Keratinocyte (primary cell): ENCODE data around the gene ALPI. TPM values are rescaled to one million over a fixed set of nuclear protein-coding genes. Genes with fewer than 3 reads are reported as not detected.

Source experiments
- DNase-seq: peaks from one replicate; pipeline ENCODE4 v3.0.0-alpha.2; 2011; ENCODE audit warnings: low read depth, missing footprints, low spot score
- FAIRE-seq: peaks from 2 replicates; lab custom pipeline; 2011; peaks lifted over from hg19 to GRCh38; lab: Jason Lieb, UNC
- H2AFZ ChIP-seq: 2 replicates; pipeline ENCODE4 v1.6.0; 2012; ENCODE audit warnings: low read length, control low read depth, inconsistent platforms; ENCODE audit not compliant: control insufficient read depth
- H3K27ac ChIP-seq: 2 replicates; pipeline ENCODE4 v1.5.1; 2011; ENCODE audit warnings: low read length; ENCODE audit not compliant: control insufficient read depth, insufficient read depth
- H3K27me3 ChIP-seq: 3 replicates; pipeline ENCODE4 v1.6.0; 2011; ENCODE audit warnings: low read length; ENCODE audit not compliant: control insufficient read depth, insufficient read depth; ENCODE audit errors: extremely low read depth
- H3K36me3 ChIP-seq, 2 experiments: 2 replicates in 1 of 2; 3 replicates in 1 of 2; pipeline ENCODE4 v1.5.1; 2011; ENCODE audit warnings: low read length in 2 of 2, mild to moderate bottlenecking in 1 of 2; ENCODE audit not compliant: control insufficient read depth in 2 of 2, insufficient read depth in 2 of 2; ENCODE audit errors: extremely low read depth in 1 of 2
- H3K4me1 ChIP-seq: 3 replicates; pipeline ENCODE4 v1.5.1; 2011; ENCODE audit warnings: low read length; ENCODE audit not compliant: control insufficient read depth, insufficient read depth; ENCODE audit errors: extremely low read depth
- H3K4me2 ChIP-seq: 3 replicates; pipeline ENCODE4 v1.6.0; 2011; ENCODE audit warnings: low read depth, low read length; ENCODE audit not compliant: control insufficient read depth, insufficient read depth; ENCODE audit errors: extremely low read depth
- H3K4me3 ChIP-seq, 3 experiments: fragments of 200-600 bp in 1 of 3; sonication (generic) in 1 of 3; 2 replicates in 2 of 3; 3 replicates in 1 of 3; pipeline ENCODE4 v1.5.1; 2011 to 2016; ENCODE audit warnings: low read length in 3 of 3, mild to moderate bottlenecking in 3 of 3, control low read depth in 2 of 3, inconsistent platforms in 1 of 3, low read depth in 1 of 3, mixed read lengths in 1 of 3, mixed run types in 1 of 3, moderate library complexity in 1 of 3; ENCODE audit not compliant: control insufficient read depth in 2 of 3, insufficient read depth in 2 of 3; ENCODE audit errors: extremely low read depth in 1 of 3
- H3K79me2 ChIP-seq: 2 replicates; pipeline ENCODE4 v1.6.0; 2012; ENCODE audit warnings: low read length; ENCODE audit not compliant: control insufficient read depth, insufficient read depth
- H3K9ac ChIP-seq: 3 replicates; pipeline ENCODE4 v1.6.0; 2011; ENCODE audit warnings: low read length; ENCODE audit not compliant: control insufficient read depth, insufficient read depth; ENCODE audit errors: extremely low read depth
- H3K9me1 ChIP-seq: 3 replicates; pipeline ENCODE4 v1.6.0; 2011; ENCODE audit warnings: low read length; ENCODE audit not compliant: control insufficient read depth, insufficient read depth; ENCODE audit errors: extremely low read depth
- H3K9me3 ChIP-seq: 2 replicates; pipeline ENCODE4 v1.5.1; 2012; ENCODE audit warnings: low read depth, low read length; ENCODE audit not compliant: control insufficient read depth
- H4K20me1 ChIP-seq: 3 replicates; pipeline ENCODE4 v1.6.0; 2011; ENCODE audit warnings: low read length; ENCODE audit not compliant: control insufficient read depth, insufficient read depth; ENCODE audit errors: extremely low read depth
- EZH2 ChIP-seq: IDR thresholded peaks from one replicate; pipeline ENCODE4 v1.6.1; 2012; ENCODE audit warnings: inconsistent platforms, mild to moderate bottlenecking, low read length, moderate library complexity
- dilution Hi-C: fragments of 300-500 bp; cut with MboI; formaldehyde crosslinking; loops from one replicate; pipeline ENCODE4 v1.7.0; 2020; ENCODE audit warnings: low sequenced_read_pairs; ENCODE audit not compliant: extremely low pct_ligation_motif_present
- polyA plus RNA-seq, 5 experiments: library from polyadenylated mRNA; depleted of rRNA in 3 of 5; stranded (reverse) in 3 of 5; stranded (forward) in 1 of 5; unstranded in 1 of 5; fragments of >200 nt; gene quantifications; 1 replicate in 1 of 5; 2 replicates in 3 of 5; 3 replicates in 1 of 5; pipeline versions ENCODE4 v1.2.1 to v1.2.3, GENCODE V29; 2011 to 2012; ENCODE audit warnings: missing spikeins in 2 of 5, low read depth in 1 of 5, low replicate concordance in 1 of 5
- TF ChIP-seq, protein P1 (sequence below), 3 experiments: IDR thresholded peaks in 1 of 3; conservative IDR thresholded peaks in 1 of 3; optimal IDR thresholded peaks in 1 of 3; 2 replicates in 2 of 3; 3 replicates in 1 of 3; pipeline versions ENCODE3 to v1.5.1; 2011; ENCODE audit warnings: low read length in 3 of 3, mild to moderate bottlenecking in 3 of 3, moderate library complexity in 2 of 3, control low read depth in 1 of 3, inconsistent platforms in 1 of 3; ENCODE audit not compliant: insufficient read depth in 2 of 3; ENCODE audit errors: extremely low read depth in 1 of 3

ALPI gene
- polyA plus RNA-seq, 1 donor (not counting 4 experiments of a cell fraction or from before 2014, with no cell fraction given): not detected

DNA sequence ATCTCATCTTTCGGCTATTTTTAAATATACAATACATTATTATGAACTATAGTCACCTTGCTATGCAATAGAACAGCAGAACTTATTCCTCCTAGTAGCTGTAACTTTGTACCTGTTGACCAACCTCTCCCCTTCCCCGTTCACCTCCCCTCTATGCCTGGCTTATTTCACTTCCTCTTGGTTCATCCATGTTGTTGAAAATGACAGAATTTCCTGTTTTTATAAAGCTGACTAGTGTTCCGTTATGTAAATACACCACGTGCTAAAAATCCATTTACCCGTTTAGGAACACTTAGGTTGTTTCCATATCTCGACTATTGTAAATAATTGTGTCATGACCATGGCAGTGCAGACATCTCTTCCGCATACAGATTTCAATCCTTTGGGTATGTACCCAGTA is 10.3 kb downstream of the ALPI start:
- dilution Hi-C loops: no loop called here
- FAIRE-seq: no peak

DNA sequence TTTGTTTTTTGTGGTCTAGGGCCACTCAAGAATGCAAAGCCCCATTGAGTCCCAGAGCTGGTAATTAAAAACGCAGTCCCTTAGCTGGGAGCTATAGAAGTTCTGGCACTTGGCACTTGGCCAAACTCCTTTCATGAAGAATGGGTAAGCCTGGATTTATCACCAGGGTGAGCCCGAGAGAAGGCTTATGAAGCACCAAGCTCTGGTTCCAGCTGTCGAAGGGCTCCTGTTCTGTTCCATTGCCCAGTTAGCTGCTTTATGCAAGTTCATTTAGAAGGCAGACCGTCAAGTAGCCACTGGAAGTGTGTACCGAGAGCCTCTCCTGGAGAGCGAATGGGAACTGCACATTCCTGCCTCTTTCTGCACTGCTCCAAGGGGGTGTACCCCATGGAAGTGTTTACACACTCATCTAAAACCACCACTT is 17.5 kb downstream of the ALPI start:
- Histone ChIP-seq H3K4me2 (no peak overlapping the region), H3K9me1 (no peaks in the 10 kb centered on the region), H3K9ac (no peak overlapping the region), H3K27me3 (peaks cover 24% of the 10 kb centered on the region), H3K4me1 (no peaks in the 10 kb centered on the region), H3K79me2 (no peaks in the 10 kb centered on the region), H3K9me3 (no peaks in the 10 kb centered on the region), H4K20me1 (no peaks in the 10 kb centered on the region), H3K36me3 (no peaks in the 10 kb centered on the region), H3K27ac (no peak overlapping the region), H3K4me3 (no peak overlapping the region), H2AFZ (no peak overlapping the region)
- dilution Hi-C loops: no loop called here
- FAIRE-seq (no peak), DNase-seq (no peak)
- TF ChIP-seq, protein P1, sequence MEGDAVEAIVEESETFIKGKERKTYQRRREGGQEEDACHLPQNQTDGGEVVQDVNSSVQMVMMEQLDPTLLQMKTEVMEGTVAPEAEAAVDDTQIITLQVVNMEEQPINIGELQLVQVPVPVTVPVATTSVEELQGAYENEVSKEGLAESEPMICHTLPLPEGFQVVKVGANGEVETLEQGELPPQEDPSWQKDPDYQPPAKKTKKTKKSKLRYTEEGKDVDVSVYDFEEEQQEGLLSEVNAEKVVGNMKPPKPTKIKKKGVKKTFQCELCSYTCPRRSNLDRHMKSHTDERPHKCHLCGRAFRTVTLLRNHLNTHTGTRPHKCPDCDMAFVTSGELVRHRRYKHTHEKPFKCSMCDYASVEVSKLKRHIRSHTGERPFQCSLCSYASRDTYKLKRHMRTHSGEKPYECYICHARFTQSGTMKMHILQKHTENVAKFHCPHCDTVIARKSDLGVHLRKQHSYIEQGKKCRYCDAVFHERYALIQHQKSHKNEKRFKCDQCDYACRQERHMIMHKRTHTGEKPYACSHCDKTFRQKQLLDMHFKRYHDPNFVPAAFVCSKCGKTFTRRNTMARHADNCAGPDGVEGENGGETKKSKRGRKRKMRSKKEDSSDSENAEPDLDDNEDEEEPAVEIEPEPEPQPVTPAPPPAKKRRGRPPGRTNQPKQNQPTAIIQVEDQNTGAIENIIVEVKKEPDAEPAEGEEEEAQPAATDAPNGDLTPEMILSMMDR (optimal IDR thresholded peaks at IDR 0.05 in 1 of 3, IDR thresholded peaks at IDR 0.05 in 1 of 3, conservative IDR thresholded peaks at IDR 0.05 in 1 of 3; ENCODE audit: extremely low read depth in 1 of 3, insufficient read depth in 2 of 3, low read length in 3 of 3): no peak
- no peak for TF ChIP-seq EZH2

More for the DNA sequence above, 10.3 kb downstream of the ALPI start:
- Histone ChIP-seq H3K27ac (no peak overlapping the region), H3K4me3 (no peak overlapping the region), H3K4me2 (no peak overlapping the region), H3K79me2 (no peaks in the 10 kb centered on the region), H3K36me3 (no peaks in the 10 kb centered on the region), H3K9ac (no peak overlapping the region), H3K9me1 (no peaks in the 10 kb centered on the region), H4K20me1 (no peaks in the 10 kb centered on the region), H3K4me1 (no peaks in the 10 kb centered on the region), H3K27me3 (peaks cover 4% of the 10 kb centered on the region), H2AFZ (no peak overlapping the region), H3K9me3 (no peaks in the 10 kb centered on the region)
- TF ChIP-seq, protein P1 (optimal IDR thresholded peaks at IDR 0.05 in 1 of 3, IDR thresholded peaks at IDR 0.05 in 1 of 3, conservative IDR thresholded peaks at IDR 0.05 in 1 of 3; ENCODE audit: extremely low read depth in 1 of 3, insufficient read depth in 2 of 3, low read length in 3 of 3): no peak
- DNase-seq: no peak
